Measurements from ENCODE around the gene HRH4.

- TF ChIP-seq, protein P1, sequence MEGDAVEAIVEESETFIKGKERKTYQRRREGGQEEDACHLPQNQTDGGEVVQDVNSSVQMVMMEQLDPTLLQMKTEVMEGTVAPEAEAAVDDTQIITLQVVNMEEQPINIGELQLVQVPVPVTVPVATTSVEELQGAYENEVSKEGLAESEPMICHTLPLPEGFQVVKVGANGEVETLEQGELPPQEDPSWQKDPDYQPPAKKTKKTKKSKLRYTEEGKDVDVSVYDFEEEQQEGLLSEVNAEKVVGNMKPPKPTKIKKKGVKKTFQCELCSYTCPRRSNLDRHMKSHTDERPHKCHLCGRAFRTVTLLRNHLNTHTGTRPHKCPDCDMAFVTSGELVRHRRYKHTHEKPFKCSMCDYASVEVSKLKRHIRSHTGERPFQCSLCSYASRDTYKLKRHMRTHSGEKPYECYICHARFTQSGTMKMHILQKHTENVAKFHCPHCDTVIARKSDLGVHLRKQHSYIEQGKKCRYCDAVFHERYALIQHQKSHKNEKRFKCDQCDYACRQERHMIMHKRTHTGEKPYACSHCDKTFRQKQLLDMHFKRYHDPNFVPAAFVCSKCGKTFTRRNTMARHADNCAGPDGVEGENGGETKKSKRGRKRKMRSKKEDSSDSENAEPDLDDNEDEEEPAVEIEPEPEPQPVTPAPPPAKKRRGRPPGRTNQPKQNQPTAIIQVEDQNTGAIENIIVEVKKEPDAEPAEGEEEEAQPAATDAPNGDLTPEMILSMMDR (IDR thresholded peaks at IDR 0.05): no peak
- no peak for TF ChIP-seq POLR2A (IDR thresholded peaks at IDR 0.05)
Observed at GRCh38 chr18:24413148-24413547, 47.3 kb upstream of the HRH4 start.

Measured in lower leg skin (tissue), 3 donors.